Loucy (cell line): Measurements from ENCODE around the gene DLD.

ENCODE experiments used
- CTCF ChIP-seq: fragments of 200-600 bp; sonication (generic); conservative IDR thresholded peaks from 2 replicates; pipeline ENCODE4 v1.5.1; 2014; ENCODE audit warnings: mild to moderate bottlenecking, antibody characterized with exemption, low read length
- EZH2phosphoT487 ChIP-seq: fragments of 200-600 bp; IDR thresholded peaks from 2 replicates; pipeline ENCODE4 v1.6.1; 2018; ENCODE audit warnings: antibody characterized with exemption, mild to moderate bottlenecking, moderate library complexity, borderline replicate concordance

- TF ChIP-seq CTCF = no peak
- TF ChIP-seq EZH2phosphoT487 = no peak
These were observed 20.5 kb upstream of the DLD start for GRCh38 chr7:107870427-107871000.
